ENCODE data around the gene PCSK6. TPM values are rescaled to one million over a fixed set of nuclear protein-coding genes. Genes with fewer than 3 reads are reported as not detected.

PCSK6 gene
- total RNA-seq, 5 donors from 2014 or later (not counting 1 experiment from before 2014, with no cell fraction given) = 0.16 to 2.2 (median 1.3) TPM

GRCh38 chr15:101286471-101287114 lies 202.9 kb downstream of the PCSK6 start:
- 90% methylated on average over 4 of the region's 9 CpGs for WGBS (ENCODE audit: insufficient coverage)
- H3K4me3 Mint-ChIP-seq = no peak overlapping the region
- H3K4me1 Mint-ChIP-seq = peaks cover 12 to 36% (median 32%) of the 10 kb centered on the region in 3 donors
- H3K4me3 ChIP-seq (ENCODE audit: control insufficient read depth in 1 of 2, extremely low read depth in 1 of 2, low read length in 1 of 2) = no peak overlapping the region
- H3K36me3 Mint-ChIP-seq = peaks cover 62% of the 10 kb centered on the region
- DNase-seq = no peak
- no peaks in the 10 kb centered on the region for H3K27me3 ChIP-seq (replicated peaks in 1 of 2; ENCODE audit: control insufficient read depth in 2 of 2, extremely low read depth in 1 of 2, insufficient read depth in 2 of 2, low read length in 1 of 2)
- H3K9me3 ChIP-seq = no peaks in the 10 kb centered on the region
- ChIA-PET CTCF (interaction anchor here in 1 of 2 donors (0.7 to 3.5 kb wide), 4 partner anchors 8 to 368 kb away, joined by 3 to 14 read pairs (median 3); partner anchors contain the start of gene SNRPA1), POLR2A (no interaction called here)
- ATAC-seq (replicated peaks in 1 of 4) = no peak
- no peaks in the 10 kb centered on the region for H3K9me3 Mint-ChIP-seq
- no peaks in the 10 kb centered on the region for H3K27me3 Mint-ChIP-seq
- H3K27ac ChIP-seq (ENCODE audit: low read length) = no peak overlapping the region
- peak overlapping the region; percentile 43 to 48 for H3K27ac Mint-ChIP-seq
- H3K4me1 ChIP-seq (ENCODE audit: control insufficient read depth in 1 of 2, extremely low read depth in 1 of 2, insufficient read depth in 2 of 2, low read length in 2 of 2) = peaks cover under 1 to 9% of the 10 kb centered on the region in 2 experiments
- peaks cover 0 to 72% of the 10 kb centered on the region in 2 donors for H3K36me3 ChIP-seq (ENCODE audit: control insufficient read depth in 2 of 2, extremely low read depth in 1 of 2, insufficient read depth in 1 of 2, low read length in 1 of 2)

DNA sequence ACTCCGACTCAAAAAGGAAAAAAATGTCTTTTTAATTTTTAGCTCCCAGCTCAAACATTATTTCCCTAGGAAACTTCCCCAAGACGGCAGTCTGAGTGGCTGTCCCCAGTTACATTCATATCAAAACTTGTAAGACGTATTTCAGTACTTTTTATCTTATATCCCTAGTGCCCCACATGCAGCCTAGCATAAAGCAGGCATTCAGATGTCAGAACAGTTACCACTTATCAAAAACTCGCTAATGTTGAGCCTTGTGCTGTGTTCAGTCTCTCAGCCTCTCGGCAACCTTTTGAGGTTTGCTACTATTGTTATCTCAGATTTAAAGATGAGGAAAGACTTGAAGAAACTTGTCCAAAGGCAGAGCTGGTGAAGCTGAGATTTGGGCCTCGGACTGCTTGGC lies 205.6 kb downstream of the PCSK6 start:
- Histone ChIP-seq H3K4me1 (ENCODE audit: control insufficient read depth in 1 of 2, extremely low read depth in 1 of 2, insufficient read depth in 2 of 2, low read length in 2 of 2) (peaks cover 0 to 5% of the 10 kb centered on the region in 2 experiments), H3K36me3 (ENCODE audit: control insufficient read depth in 2 of 2, extremely low read depth in 1 of 2, insufficient read depth in 1 of 2, low read length in 1 of 2) (peaks cover 3 to 78% of the 10 kb centered on the region in 2 donors), H3K27ac (ENCODE audit: low read length) (no peak overlapping the region), H3K9me3 (no peaks in the 10 kb centered on the region), H3K27me3 (replicated peaks in 1 of 2; ENCODE audit: control insufficient read depth in 2 of 2, extremely low read depth in 1 of 2, insufficient read depth in 2 of 2, low read length in 1 of 2) (no peaks in the 10 kb centered on the region), H3K4me3 (ENCODE audit: control insufficient read depth in 1 of 2, extremely low read depth in 1 of 2, low read length in 1 of 2) (no peak overlapping the region)
- H3K27ac Mint-ChIP-seq = no peak overlapping the region
- no peaks in the 10 kb centered on the region for H3K9me3 Mint-ChIP-seq
- H3K4me3 Mint-ChIP-seq = no peak overlapping the region
- DNase-seq (no peak), ATAC-seq (replicated peaks in 1 of 4) (no peak)
- CTCF ChIA-PET = interaction anchor here in 1 of 2 donors (0.6 to 3.5 kb wide), 2 partner anchors 10 to 280 kb away, joined by 6 to 14 read pairs; partner anchors contain the start of gene SNRPA1
- POLR2A ChIA-PET = interaction anchor here in 1 of 2 donors (0.6 kb wide), 2 partner anchors 36 to 355 kb away, joined by 3 to 4 read pairs; no protein-coding TSS in a partner anchor
- H3K36me3 Mint-ChIP-seq = peaks cover 56% of the 10 kb centered on the region
- WGBS (ENCODE audit: insufficient coverage) = 57% methylated on average over 3 of the region's 6 CpGs
- no peaks in the 10 kb centered on the region for H3K27me3 Mint-ChIP-seq
- peaks cover 5 to 19% (median 15%) of the 10 kb centered on the region in 3 donors for H3K4me1 Mint-ChIP-seq

- Mint-ChIP-seq H3K27ac (no peak overlapping the region), H3K9me3 (no peaks in the 10 kb centered on the region), H3K36me3 (peaks cover 28% of the 10 kb centered on the region), H3K27me3 (no peaks in the 10 kb centered on the region), H3K4me1 (peaks cover 18 to 23% (median 23%) of the 10 kb centered on the region in 3 donors), H3K4me3 (no peak overlapping the region)
- Histone ChIP-seq H3K4me1 (ENCODE audit: control insufficient read depth in 1 of 2, extremely low read depth in 1 of 2, insufficient read depth in 2 of 2, low read length in 2 of 2) (peaks cover 3 to 20% of the 10 kb centered on the region in 2 experiments), H3K36me3 (ENCODE audit: control insufficient read depth in 2 of 2, extremely low read depth in 1 of 2, insufficient read depth in 1 of 2, low read length in 1 of 2) (peaks cover 3 to 54% of the 10 kb centered on the region in 2 donors), H3K9me3 (no peaks in the 10 kb centered on the region), H3K27ac (ENCODE audit: low read length) (no peak overlapping the region), H3K4me3 (ENCODE audit: control insufficient read depth in 1 of 2, extremely low read depth in 1 of 2, low read length in 1 of 2) (no peak overlapping the region), H3K27me3 (replicated peaks in 1 of 2; ENCODE audit: control insufficient read depth in 2 of 2, extremely low read depth in 1 of 2, insufficient read depth in 2 of 2, low read length in 1 of 2) (no peaks in the 10 kb centered on the region)
- ATAC-seq (replicated peaks in 1 of 4) = no peak
- ChIA-PET POLR2A (interaction anchor here in 1 of 2 donors (1.0 kb wide), 1 partner anchor 15 kb away, joined by 3 read pairs; the partner anchor contains the start of gene SNRPA1), CTCF (interaction anchor here in 1 of 2 donors (0.5 kb wide), 1 partner anchor 24 kb away, joined by 3 read pairs; no protein-coding TSS in a partner anchor)
- DNase-seq = no peak
- no CpG with 5 or more reads among the region's 2 CpGs for WGBS (ENCODE audit: insufficient coverage)
Observed at GRCh38 chr15:101280007-101280406, 209.5 kb downstream of the PCSK6 start.

GRCh38 chr15:101277943-101278564 lies 211.5 kb downstream of the PCSK6 start:
- Mint-ChIP-seq H3K9me3 (no peaks in the 10 kb centered on the region), H3K4me1 (peaks cover 18 to 30% (median 29%) of the 10 kb centered on the region in 3 donors), H3K4me3 (peak overlapping the region; percentile 83 to 98 (median 95)), H3K27ac (peak overlapping the region; percentile 71 to 83), H3K36me3 (peaks cover 39% of the 10 kb centered on the region), H3K27me3 (no peaks in the 10 kb centered on the region)
- H3K9me3 ChIP-seq = no peaks in the 10 kb centered on the region
- H3K27me3 ChIP-seq (replicated peaks in 1 of 2; ENCODE audit: control insufficient read depth in 2 of 2, extremely low read depth in 1 of 2, insufficient read depth in 2 of 2, low read length in 1 of 2) = no peaks in the 10 kb centered on the region
- ChIA-PET CTCF (interaction anchor here (0.5 to 1.8 kb wide), 5 partner anchors 10 to 1349 kb away, joined by 3 to 6 read pairs (median 3); no protein-coding TSS in a partner anchor), POLR2A (interaction anchor here in 1 of 2 donors (0.9 kb wide), 1 partner anchor 10 kb away, joined by 4 read pairs; no protein-coding TSS in a partner anchor)
- ATAC-seq (replicated peaks in 1 of 4) = no peak
- peaks cover 6 to 54% of the 10 kb centered on the region in 2 donors for H3K36me3 ChIP-seq (ENCODE audit: control insufficient read depth in 2 of 2, extremely low read depth in 1 of 2, insufficient read depth in 1 of 2, low read length in 1 of 2)
- H3K4me1 ChIP-seq (ENCODE audit: control insufficient read depth in 1 of 2, extremely low read depth in 1 of 2, insufficient read depth in 2 of 2, low read length in 2 of 2) = peaks cover 3 to 20% of the 10 kb centered on the region in 2 experiments
- DNase-seq = no peak
- H3K4me3 ChIP-seq (ENCODE audit: control insufficient read depth in 1 of 2, extremely low read depth in 1 of 2, low read length in 1 of 2) = peak overlapping the region; percentile 61 to 81
- 95% methylated on average over 7 of the region's 12 CpGs for WGBS (ENCODE audit: insufficient coverage)
- H3K27ac ChIP-seq (ENCODE audit: low read length) = no peak overlapping the region

DNA sequence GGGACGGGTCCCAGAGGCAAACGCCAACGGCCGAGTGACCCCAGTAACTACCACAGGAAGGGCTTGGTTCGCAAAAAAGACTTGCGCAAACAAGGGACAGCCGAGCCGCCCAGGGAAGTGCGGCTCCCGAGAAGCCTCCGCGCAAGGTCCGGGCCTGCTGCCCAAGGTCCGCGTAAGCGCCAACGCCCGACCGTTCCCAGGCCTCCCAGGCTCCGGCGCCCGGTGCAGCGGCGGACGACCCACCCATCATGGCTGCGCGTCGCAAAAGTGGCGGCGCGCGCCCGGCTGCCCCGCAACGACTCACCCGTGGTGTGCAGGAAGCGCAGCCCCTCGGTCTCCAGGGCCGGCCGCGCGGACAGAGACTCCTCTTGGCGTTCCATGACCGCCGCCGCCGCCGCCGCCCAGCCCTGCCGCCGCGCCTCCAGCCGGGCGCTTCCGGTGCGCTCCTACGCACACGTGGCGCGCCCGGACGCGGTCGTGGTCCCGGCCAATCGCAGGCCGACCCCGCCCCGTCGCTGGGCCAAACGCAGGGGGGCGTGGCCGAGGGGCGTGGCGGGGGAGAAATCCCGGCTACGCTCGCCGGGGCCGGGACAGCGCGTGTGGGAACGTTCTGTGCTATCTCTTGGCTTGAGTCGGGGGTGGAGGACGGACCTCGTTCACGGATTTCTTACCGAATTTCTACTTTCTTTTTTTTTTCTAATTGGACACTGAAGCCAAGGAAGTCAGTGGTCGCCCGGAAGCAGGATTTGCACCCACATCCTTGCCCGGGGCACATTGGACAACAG lies 212.3 kb downstream of the PCSK6 start, which contains the start of gene SELENOS:
Gene SELENOS, minus strand, starts transcription at position 448 of the 785 bp plus-strand sequence. Its CDS starts 68 bp downstream, at position 380.
- Mint-ChIP-seq H3K9me3 (no peaks in the 10 kb centered on the region), H3K4me1 (peaks cover 18 to 30% (median 29%) of the 10 kb centered on the region in 3 donors), H3K27me3 (no peaks in the 10 kb centered on the region), H3K36me3 (peaks cover 40% of the 10 kb centered on the region), H3K27ac (peak within 1 kb of the TSS; percentile 82 to 84), H3K4me3 (peak within 1 kb of the TSS; percentile 90 to 98 (median 95))
- Histone ChIP-seq H3K4me1 (ENCODE audit: control insufficient read depth in 1 of 2, extremely low read depth in 1 of 2, insufficient read depth in 2 of 2, low read length in 2 of 2) (peaks cover 3 to 20% of the 10 kb centered on the region in 2 experiments), H3K9me3 (no peaks in the 10 kb centered on the region), H3K27me3 (replicated peaks in 1 of 2; ENCODE audit: control insufficient read depth in 2 of 2, extremely low read depth in 1 of 2, insufficient read depth in 2 of 2, low read length in 1 of 2) (no peaks in the 10 kb centered on the region), H3K36me3 (ENCODE audit: control insufficient read depth in 2 of 2, extremely low read depth in 1 of 2, insufficient read depth in 1 of 2, low read length in 1 of 2) (peaks cover 8 to 54% of the 10 kb centered on the region in 2 donors), H3K4me3 (ENCODE audit: control insufficient read depth in 1 of 2, extremely low read depth in 1 of 2, low read length in 1 of 2) (peak within 1 kb of the TSS; percentile 81 to 89), H3K27ac (ENCODE audit: low read length) (peak within 1 kb of the TSS; percentile 48)
- CTCF ChIA-PET = interaction anchor here (0.9 to 1.1 kb wide), 2 partner anchors 12 to 17 kb away, joined by 3 read pairs; no protein-coding TSS in a partner anchor
- ATAC-seq (replicated peaks in 1 of 4) = peak; percentile 98 to 99 (median 99)
- DNase-seq = peak; percentile 63 to 95 (median 78)
- POLR2A ChIA-PET = no interaction called here
- WGBS (ENCODE audit: insufficient coverage) = 1% methylated on average over 76 of the region's 91 CpGs
